ENCODE measurements around the gene SPCS2. TPM values are rescaled to one million over a fixed set of nuclear protein-coding genes. Genes with fewer than 3 reads are reported as not detected.

Gene SPCS2
- total and polyA plus RNA-seq, 4 donors: 80.9 to 169 (median 129) TPM

- no peak overlapping the region for H3K27ac ChIP-seq (ENCODE audit: low read depth in 1 of 2, low read length in 1 of 2)
- H3K4me3 ChIP-seq: no peak overlapping the region
- no peaks in the 10 kb centered on the region for H3K36me3 ChIP-seq (ENCODE audit: control insufficient read depth in 4 of 4, insufficient read depth in 4 of 4, low read length in 4 of 4)
- no peak overlapping the region for H3K9ac ChIP-seq (ENCODE audit: insufficient read depth in 1 of 2, low read length in 2 of 2)
- peak; percentile 74 to 84 (median 79) for DNase-seq
- H3K4me1 ChIP-seq (ENCODE audit: control insufficient read depth in 5 of 5, insufficient read depth in 5 of 5, low read length in 5 of 5): no peaks in the 10 kb centered on the region
- no peaks in the 10 kb centered on the region for H3K9me3 ChIP-seq (ENCODE audit: control insufficient read depth in 4 of 4, insufficient read depth in 3 of 4, low read length in 3 of 4)
- ATAC-seq (ENCODE audit: insufficient read depth, low FRiP score): peak; percentile 92
- H3K27me3 ChIP-seq (ENCODE audit: control insufficient read depth in 3 of 3, insufficient read depth in 3 of 3, low read length in 2 of 3): no peaks in the 10 kb centered on the region
- TF ChIP-seq CTCF (IDR thresholded peaks at IDR 0.05; ENCODE audit: control extremely low read depth, extremely low read depth): peak; percentile 84
- 55 to 62% methylated on average over 5 of the region's 5 CpGs for WGBS, 2 donors
Observed at GRCh38 chr11:75022759-75023396, 73.8 kb downstream of the SPCS2 start.

DNA sequence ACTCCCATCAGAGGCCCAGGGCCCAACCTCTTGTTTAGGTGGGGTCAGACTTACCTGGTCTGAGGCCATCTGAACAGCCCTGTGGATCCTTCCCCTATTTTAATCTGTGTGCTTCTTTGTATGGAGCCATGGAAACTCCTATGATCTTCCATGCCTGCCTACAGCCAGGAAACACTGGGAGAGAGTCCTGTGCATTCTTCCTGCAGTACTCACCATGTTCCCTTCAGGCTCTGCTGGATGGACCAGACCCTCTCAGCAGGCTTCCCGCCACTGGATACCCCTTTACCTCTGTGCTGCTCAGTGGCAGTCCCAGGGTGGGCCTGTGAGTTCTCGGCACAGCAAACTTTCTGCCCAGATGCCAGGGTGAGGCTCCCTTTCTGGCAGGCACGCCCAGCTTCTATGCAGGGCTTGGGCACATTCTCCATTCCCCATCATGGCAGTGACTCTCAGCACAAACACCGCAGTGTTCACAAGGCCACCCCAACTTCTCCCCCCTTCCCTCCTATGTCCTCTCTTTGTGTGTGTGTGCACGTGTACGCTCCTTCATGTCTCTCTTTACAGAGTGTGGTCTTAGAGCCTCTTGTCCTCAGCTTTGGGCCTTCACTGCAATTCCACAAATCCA is 74.5 kb downstream of the SPCS2 start:
- ATAC-seq (ENCODE audit: insufficient read depth, low FRiP score): no peak
- no peaks in the 10 kb centered on the region for H3K27me3 ChIP-seq (ENCODE audit: control insufficient read depth in 3 of 3, insufficient read depth in 3 of 3, low read length in 2 of 3)
- no peak overlapping the region for H3K4me3 ChIP-seq
- 92 to 97% methylated on average over 6 of the region's 6 CpGs for WGBS, 2 donors
- H3K27ac ChIP-seq (ENCODE audit: low read depth in 1 of 2, low read length in 1 of 2): no peak overlapping the region
- TF ChIP-seq CTCF (IDR thresholded peaks at IDR 0.05; ENCODE audit: control extremely low read depth, extremely low read depth): no peak
- no peaks in the 10 kb centered on the region for H3K9me3 ChIP-seq (ENCODE audit: control insufficient read depth in 4 of 4, insufficient read depth in 3 of 4, low read length in 3 of 4)
- peak in 2 of 3 donors; percentile 16 to 19 for DNase-seq
- H3K9ac ChIP-seq (ENCODE audit: insufficient read depth in 1 of 2, low read length in 2 of 2): no peak overlapping the region
- no peaks in the 10 kb centered on the region for H3K36me3 ChIP-seq (ENCODE audit: control insufficient read depth in 4 of 4, insufficient read depth in 4 of 4, low read length in 4 of 4)
- H3K4me1 ChIP-seq (ENCODE audit: control insufficient read depth in 5 of 5, insufficient read depth in 5 of 5, low read length in 5 of 5): no peaks in the 10 kb centered on the region

GRCh38 chr11:75024068-75024449 is 75.0 kb downstream of the SPCS2 start:
- H3K27ac ChIP-seq (ENCODE audit: low read depth in 1 of 2, low read length in 1 of 2): no peak overlapping the region
- no peaks in the 10 kb centered on the region for H3K36me3 ChIP-seq (ENCODE audit: control insufficient read depth in 4 of 4, insufficient read depth in 4 of 4, low read length in 4 of 4)
- no peak overlapping the region for H3K4me3 ChIP-seq
- DNase-seq: peak; percentile 9 to 61 (median 35)
- H3K27me3 ChIP-seq (ENCODE audit: control insufficient read depth in 3 of 3, insufficient read depth in 3 of 3, low read length in 2 of 3): no peaks in the 10 kb centered on the region
- H3K9me3 ChIP-seq (ENCODE audit: control insufficient read depth in 4 of 4, insufficient read depth in 3 of 4, low read length in 3 of 4): no peaks in the 10 kb centered on the region
- WGBS, 2 donors: 79 to 86% methylated on average over 6 of the region's 6 CpGs
- no peak for ATAC-seq (ENCODE audit: insufficient read depth, low FRiP score)
- no peak overlapping the region for H3K9ac ChIP-seq (ENCODE audit: insufficient read depth in 1 of 2, low read length in 2 of 2)
- no peaks in the 10 kb centered on the region for H3K4me1 ChIP-seq (ENCODE audit: control insufficient read depth in 5 of 5, insufficient read depth in 5 of 5, low read length in 5 of 5)
- TF ChIP-seq CTCF (IDR thresholded peaks at IDR 0.05; ENCODE audit: control extremely low read depth, extremely low read depth): no peak
